HepG2 (cell line): ENCODE results near the gene IL1RAP. TPM values are rescaled to one million over a fixed set of nuclear protein-coding genes. Genes with fewer than 3 reads are reported as not detected.

ENCODE experiments used
- ATAC-seq: fragments of 200-7000 bp; cut with Tn5 transposase; 3 replicates; pipeline ENCODE4 v1.9.1; 2020; ENCODE audit warnings: mild to moderate bottlenecking, moderate library complexity
- BruUV-seq: library from RNA; stranded (reverse); fragments of 400-500 nt; replicated peaks from 2 replicates; lab custom pipeline; 2021; lab: Mats Ljungman, UMichigan
- CTCF ChIA-PET: fragments of 300-600 bp; formaldehyde crosslinking; extraction: SDS; loops from one replicate; lab custom pipeline; 2021; ENCODE audit warnings: low total read pairs, inconsistent platforms, low intra/inter-chr PET ratio; lab: Yijun Ruan, JAX
- POLR2A ChIA-PET: fragments of 350-600 bp; sonication (Branson Sonifier 250); formaldehyde crosslinking; loops from one replicate; lab custom pipeline; 2020; ENCODE audit warnings: antibody characterized with exemption, inconsistent platforms; lab: Yijun Ruan, JAX
- DNase-seq: peaks from one replicate; pipeline ENCODE4 v3.0.0-alpha.2; 2015; ENCODE audit warnings: low spot score
- FAIRE-seq: peaks from 3 replicates; lab custom pipeline; 2011; peaks lifted over from hg19 to GRCh38; lab: Jason Lieb, UNC
- H2AFZ ChIP-seq: one replicate; pipeline ENCODE4 v1.6.1; 2011; ENCODE audit warnings: low read length, inconsistent platforms
- H3K27ac ChIP-seq: fragments of 300-600 bp; 3 replicates; pipeline ENCODE4 v1.8.0; 2011; ENCODE audit warnings: mixed run types, mild to moderate bottlenecking, mixed read lengths, low read length, inconsistent platforms; ENCODE audit not compliant: insufficient read depth; ENCODE audit errors: extremely low read length
- H3K27me3 ChIP-seq, 2 experiments: fragments of 200-600 bp in 1 of 2; 2 replicates in 1 of 2; 3 replicates in 1 of 2; pipeline versions ENCODE4 v1.6.0 to v1.8.0; 2011; ENCODE audit warnings: low read length in 2 of 2, mild to moderate bottlenecking in 2 of 2, moderate library complexity in 2 of 2, inconsistent platforms in 1 of 2; ENCODE audit not compliant: insufficient read depth in 2 of 2, control insufficient read depth in 1 of 2
- H3K36me3 ChIP-seq, 2 experiments: fragments of 200-600 bp in 1 of 2; replicated peaks in 1 of 2; 2 replicates in 1 of 2; 3 replicates in 1 of 2; pipeline versions ENCODE4 v1.5.1 to v1.8.0; 2011; ENCODE audit warnings: low read length in 2 of 2, inconsistent platforms in 1 of 2; ENCODE audit not compliant: insufficient read depth in 2 of 2, control insufficient read depth in 1 of 2
- H3K4me1 ChIP-seq: 2 replicates; pipeline ENCODE4 v1.5.1; 2012; ENCODE audit warnings: low read length, inconsistent platforms; ENCODE audit not compliant: insufficient read depth
- H3K4me2 ChIP-seq: 2 replicates; pipeline ENCODE4 v1.6.0; 2011; ENCODE audit warnings: low read depth, low read length, inconsistent platforms
- H3K4me3 ChIP-seq, 3 experiments: fragments of 200-600 bp in 1 of 3; sonication (generic), shearing (Covaris generic) in 1 of 3; replicated peaks in 1 of 3; 2 replicates each; pipeline ENCODE4 v1.5.1; 2011 to 2016; ENCODE audit warnings: low read length in 3 of 3, inconsistent platforms in 2 of 3, low read depth in 2 of 3, mild to moderate bottlenecking in 2 of 3, control low read depth in 1 of 3, mixed read lengths in 1 of 3; ENCODE audit not compliant: insufficient read depth in 1 of 3
- H3K79me2 ChIP-seq: one replicate; pipeline ENCODE4 v1.6.1; 2011; ENCODE audit warnings: low read length, inconsistent platforms; ENCODE audit not compliant: insufficient read depth
- H3K9ac ChIP-seq: 2 replicates; pipeline ENCODE4 v1.6.0; 2011; ENCODE audit warnings: mild to moderate bottlenecking, low read depth, low read length, inconsistent platforms; ENCODE audit not compliant: insufficient read depth
- H3K9me3 ChIP-seq: 2 replicates; pipeline ENCODE4 v1.5.1; 2012; ENCODE audit warnings: mild to moderate bottlenecking, low read length
- H4K20me1 ChIP-seq: 2 replicates; pipeline ENCODE4 v1.6.0; 2011; ENCODE audit warnings: inconsistent platforms, mild to moderate bottlenecking, low read length, moderate library complexity; ENCODE audit not compliant: insufficient read depth
- ARID5B ChIP-seq: IDR thresholded peaks from 2 replicates; pipeline ENCODE4 v1.4.0; 2020; ENCODE audit warnings: mild to moderate bottlenecking, missing genetic modification reagents
- CCDC6 ChIP-seq: sonication (generic); formaldehyde crosslinking; IDR thresholded peaks from 2 replicates; pipeline ENCODE4 v1.8.1; 2022; ENCODE audit warnings: mild to moderate bottlenecking, missing genetic modification reagents, moderate library complexity
- CEBPB ChIP-seq: IDR thresholded peaks from 2 replicates; pipeline ENCODE4 v1.6.1; 2011; ENCODE audit warnings: low read depth, low read length, improper control_type of control experiment, borderline replicate concordance
- CHCHD3 ChIP-seq: sonication (generic); formaldehyde crosslinking; IDR thresholded peaks from 2 replicates; pipeline ENCODE4 v1.8.0; 2022; ENCODE audit warnings: mild to moderate bottlenecking, missing genetic modification reagents, moderate library complexity
- DNMT1 ChIP-seq: sonication (generic); formaldehyde crosslinking; IDR thresholded peaks from 2 replicates; pipeline ENCODE4 v1.5.1; 2020; ENCODE audit warnings: mild to moderate bottlenecking, missing genetic modification reagents
- DR1 ChIP-seq: sonication (generic); formaldehyde crosslinking; IDR thresholded peaks from 2 replicates; pipeline ENCODE4 v1.8.0; 2021; ENCODE audit warnings: mild to moderate bottlenecking, missing genetic modification reagents, inconsistent platforms
- ELF4 ChIP-seq: sonication (generic); formaldehyde crosslinking; IDR thresholded peaks from 2 replicates; pipeline ENCODE4 v1.5.0; 2020; ENCODE audit warnings: missing genetic modification reagents, mild to moderate bottlenecking, moderate library complexity, borderline replicate concordance
- HNRNPK ChIP-seq: fragments of 200-400 bp; formaldehyde crosslinking; IDR thresholded peaks from 2 replicates; pipeline ENCODE4 v1.6.1; 2018; ENCODE audit warnings: low read length, low read depth, moderate library complexity, mild to moderate bottlenecking; ENCODE audit not compliant: poor library complexity, severe bottlenecking
- KDM1A ChIP-seq: IDR thresholded peaks from 2 replicates; pipeline ENCODE4 v1.6.1; 2016; ENCODE audit warnings: missing compliant biosample characterization
- SOX5 ChIP-seq: IDR thresholded peaks from 2 replicates; pipeline ENCODE4 v1.6.1; 2016; ENCODE audit warnings: borderline replicate concordance
- TP53 ChIP-seq: sonication (generic); formaldehyde crosslinking; conservative IDR thresholded peaks from 2 replicates; pipeline ENCODE4 v1.4.0; 2020; ENCODE audit warnings: missing genetic modification reagents
- ZBTB44 ChIP-seq: sonication (generic); formaldehyde crosslinking; IDR thresholded peaks from 2 replicates; pipeline ENCODE4 v1.4.0; 2020; ENCODE audit warnings: missing genetic modification reagents
- ZKSCAN1 ChIP-seq: fragments of 150-350 bp; IDR thresholded peaks from 2 replicates; pipeline ENCODE4 v1.6.1; 2014; ENCODE audit warnings: low read length
- ZNF543 ChIP-seq: sonication (generic); formaldehyde crosslinking; IDR thresholded peaks from 2 replicates; pipeline ENCODE4 v1.4.0; 2020; ENCODE audit warnings: mild to moderate bottlenecking, missing genetic modification reagents
- WGBS: methylation state at CpG from one replicate; pipeline ENCODE4 v1.1.6; 2017; ENCODE audit warnings: low lambda C conversion rate; 5-methylcytosine and 5-hydroxymethylcytosine counted together
- in situ Hi-C: cut with HindIII; loops from 2 replicates; pipeline ENCODE4 v1.10.0; 2017; ENCODE audit warnings: low pct_unique_long_range_greater_than_20kb; ENCODE audit not compliant: extremely low pct_ligation_motif_present
- intact Hi-C: fragments of 100-400 bp; cut with micrococcal nuclease; formaldehyde crosslinking; loops from one replicate; pipeline ENCODE4 v1.10.0; 2022; ENCODE audit not compliant: unreplicated experiment
- polyA plus RNA-seq, 8 experiments: library from polyadenylated mRNA; depleted of rRNA in 3 of 8; stranded (reverse) in 7 of 8; unstranded in 1 of 8; fragments of >200 nt; fragmentation: Illumina TruSeq in 4 of 8; extraction: Trizol in 4 of 8; gene quantifications; 2 replicates each; pipeline versions ENCODE4 v1.2.1 to v1.2.3, GENCODE V29; 2011 to 2016; ENCODE audit warnings: low read depth in 4 of 8, missing spikeins in 1 of 8, mixed read lengths in 1 of 8; ENCODE audit not compliant: insufficient read depth in 1 of 8
- total RNA-seq, 5 experiments: library from RNA; depleted of rRNA; stranded (reverse); fragments of >200 nt; fragmentation: Illumina TruSeq; extraction: Trizol; gene quantifications; 2 replicates each; pipeline ENCODE4 v1.2.3, GENCODE V29; 2016; ENCODE audit warnings: low read depth in 1 of 5

IL1RAP gene
- total and polyA plus RNA-seq, 2 of the 13 experiments (the other 11 are each of a cell fraction or from before 2014, with no cell fraction given) = 18.3 to 54.9 TPM

GRCh38 chr3:190481779-190482178, 32.1 kb upstream of the IL1RAP start:
- Histone ChIP-seq H3K27me3 (no peaks in the 10 kb centered on the region), H3K4me1 (no peaks in the 10 kb centered on the region), H3K4me3 (no peak overlapping the region), H3K9me3 (no peaks in the 10 kb centered on the region), H4K20me1 (no peaks in the 10 kb centered on the region), H3K36me3 (no peaks in the 10 kb centered on the region), H3K27ac (no peak overlapping the region), H3K9ac (no peak overlapping the region), H3K79me2 (no peaks in the 10 kb centered on the region), H3K4me2 (no peak overlapping the region), H2AFZ (no peak overlapping the region)
- WGBS = 89% methylated on average over 2 of the region's 2 CpGs
- BruUV-seq = no TSS peak
- ChIA-PET CTCF (no interaction called here), POLR2A (no interaction called here)
- no peak for TF ChIP-seq HNRNPK
- no peak for TF ChIP-seq DR1 (CRISPR knock-in tag)
- TF ChIP-seq ELF4 (CRISPR knock-in tag) = no peak
- TF ChIP-seq KDM1A (CRISPR knock-in tag) = no peak
- TF ChIP-seq DNMT1 (CRISPR knock-in tag) = no peak
- TF ChIP-seq ZNF543 = no peak
- no peak for TF ChIP-seq CHCHD3 (CRISPR knock-in tag)
- no peak for TF ChIP-seq CCDC6 (CRISPR knock-in tag)
- no peak for TF ChIP-seq SOX5 (CRISPR knock-in tag)
- no peak for TF ChIP-seq ZKSCAN1
- no peak for TF ChIP-seq ZBTB44 (CRISPR knock-in tag)
- no peak for TF ChIP-seq CEBPB
- no peak for TF ChIP-seq TP53
- TF ChIP-seq ARID5B (CRISPR knock-in tag) = no peak
- FAIRE-seq (no peak), DNase-seq (no peak), ATAC-seq (no peak)
- in situ Hi-C loops = no loop called here
- intact Hi-C loops = no loop called here
